ENCODE data around the gene ZNF892.

The ZNF892 gene

DNA sequence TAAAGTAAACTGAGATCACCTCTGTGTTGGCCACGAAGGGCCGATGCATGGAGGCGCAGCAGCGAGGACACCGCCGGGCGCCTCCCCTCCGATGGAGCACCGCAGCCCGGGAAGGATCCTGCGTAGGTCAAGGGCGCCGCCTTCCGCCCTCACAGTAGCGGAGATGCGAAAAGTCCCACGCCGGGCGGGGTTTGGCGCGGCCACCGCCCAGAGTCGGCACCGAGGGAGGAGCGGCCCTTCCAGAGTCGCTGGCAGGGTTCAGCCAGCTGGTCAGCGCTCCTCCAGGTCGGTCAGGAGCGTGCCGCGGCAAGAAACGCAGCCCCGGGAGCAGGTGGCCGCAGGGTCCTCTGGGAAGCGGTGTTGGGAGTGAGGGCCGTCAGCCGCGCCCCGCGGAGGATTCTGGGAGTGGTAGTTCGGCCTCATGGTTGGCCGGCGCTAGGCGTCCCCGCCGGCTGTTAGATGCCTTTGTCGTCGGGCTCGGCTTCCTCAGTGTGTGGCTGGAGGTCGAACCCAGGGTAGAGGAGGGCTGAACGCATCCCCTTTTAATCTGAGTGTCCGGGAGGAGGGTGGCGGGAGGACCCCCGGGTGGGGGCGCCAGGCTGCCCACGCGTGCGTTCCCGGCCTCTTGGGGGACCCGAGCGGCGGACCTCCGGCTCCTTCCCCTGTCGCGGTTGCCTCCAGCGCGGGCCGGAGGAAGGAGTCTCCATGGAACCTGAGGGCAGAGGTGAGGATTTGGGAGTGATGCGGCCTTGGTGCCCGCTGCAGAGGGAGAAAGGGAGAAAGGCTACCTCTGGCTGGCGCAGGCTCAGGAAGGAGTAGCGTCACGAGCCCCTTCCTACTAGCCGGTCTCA lies at the start of gene ZNF892:
Gene ZNF892 (plus strand): TSS at position 411 of the 851 bp plus-strand sequence. CDS start 295 bp downstream, at position 706.
- peak; percentile 88 to 95 for DNase-seq (ENCODE audit: low read depth in 1 of 2, low spot score in 1 of 2)
- in situ Hi-C loops (cut with HindIII; ENCODE audit: low pct_unique_long_range_greater_than_20kb, low sequenced_read_pairs), result no loop called here
- TF ChIP-seq JUND (IDR thresholded peaks at IDR 0.05; ENCODE audit: low read depth), result no peak

DNA sequence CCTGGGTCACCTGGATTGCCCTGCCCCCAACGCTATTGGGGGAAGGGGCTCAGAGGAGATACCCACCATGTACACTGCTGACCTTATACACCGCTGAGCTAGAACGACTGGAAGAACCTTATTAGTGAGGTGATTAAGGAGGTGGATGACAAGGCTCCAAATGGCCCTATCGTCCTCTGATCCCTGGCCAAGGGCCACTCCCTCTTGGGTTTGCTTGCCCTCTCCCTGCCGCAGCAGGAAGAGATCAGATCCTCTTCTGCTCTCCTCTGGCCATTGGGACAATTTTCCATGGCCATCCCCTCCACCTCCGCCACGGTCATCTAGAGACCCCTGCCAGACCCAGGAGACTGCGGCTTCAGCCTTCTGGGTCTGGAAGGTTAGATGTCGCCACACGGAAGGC lies 48.9 kb upstream of the ZNF892 start:
- DNase-seq (ENCODE audit: low read depth in 1 of 2, low spot score in 1 of 2), result no peak
- in situ Hi-C loops (cut with HindIII; ENCODE audit: low pct_unique_long_range_greater_than_20kb, low sequenced_read_pairs), result no loop called here
- no peak for TF ChIP-seq JUND (IDR thresholded peaks at IDR 0.05; ENCODE audit: low read depth)

GRCh38 chr2:95158891-95159619 lies 48.3 kb upstream of the ZNF892 start:
- in situ Hi-C loops (cut with HindIII; ENCODE audit: low pct_unique_long_range_greater_than_20kb, low sequenced_read_pairs), result no loop called here
- peak; percentile 21 to 34 for DNase-seq (ENCODE audit: low read depth in 1 of 2, low spot score in 1 of 2)
- no peak for TF ChIP-seq JUND (IDR thresholded peaks at IDR 0.05; ENCODE audit: low read depth)

GRCh38 chr2:95159690-95160449 lies 47.5 kb upstream of the ZNF892 start, which contains the start of gene ZNF514:
Gene ZNF514 (minus strand): TSS chr2:95159848. CDS start chr2:95153253, 6,595 bp downstream.
- TF ChIP-seq JUND (IDR thresholded peaks at IDR 0.05; ENCODE audit: low read depth), result no peak
- in situ Hi-C loops (cut with HindIII; ENCODE audit: low pct_unique_long_range_greater_than_20kb, low sequenced_read_pairs), result no loop called here
- peak; percentile 47 to 76 for DNase-seq (ENCODE audit: low read depth in 1 of 2, low spot score in 1 of 2)

DNA sequence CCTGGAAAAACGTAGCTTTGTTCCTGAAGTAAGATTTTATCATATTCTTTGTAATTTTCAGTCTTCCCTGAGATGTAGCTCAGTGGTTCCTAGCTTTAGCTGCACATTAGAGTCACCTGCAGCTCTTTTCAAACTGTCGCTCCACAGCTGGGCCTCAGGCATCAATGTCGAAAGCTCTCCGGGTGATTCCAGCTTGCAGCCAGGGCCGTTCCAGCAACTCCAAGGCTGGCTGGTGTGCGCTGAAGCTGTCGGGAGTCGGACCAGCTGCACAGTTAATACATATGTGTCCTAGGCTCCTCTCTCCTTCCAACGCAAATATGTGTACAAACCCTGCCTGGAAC lies 42.3 kb upstream of the ZNF892 start:
- DNase-seq (ENCODE audit: low read depth in 1 of 2, low spot score in 1 of 2), result no peak
- TF ChIP-seq JUND (IDR thresholded peaks at IDR 0.05; ENCODE audit: low read depth), result no peak
- in situ Hi-C loops (cut with HindIII; ENCODE audit: low pct_unique_long_range_greater_than_20kb, low sequenced_read_pairs), result no loop called here

DNA sequence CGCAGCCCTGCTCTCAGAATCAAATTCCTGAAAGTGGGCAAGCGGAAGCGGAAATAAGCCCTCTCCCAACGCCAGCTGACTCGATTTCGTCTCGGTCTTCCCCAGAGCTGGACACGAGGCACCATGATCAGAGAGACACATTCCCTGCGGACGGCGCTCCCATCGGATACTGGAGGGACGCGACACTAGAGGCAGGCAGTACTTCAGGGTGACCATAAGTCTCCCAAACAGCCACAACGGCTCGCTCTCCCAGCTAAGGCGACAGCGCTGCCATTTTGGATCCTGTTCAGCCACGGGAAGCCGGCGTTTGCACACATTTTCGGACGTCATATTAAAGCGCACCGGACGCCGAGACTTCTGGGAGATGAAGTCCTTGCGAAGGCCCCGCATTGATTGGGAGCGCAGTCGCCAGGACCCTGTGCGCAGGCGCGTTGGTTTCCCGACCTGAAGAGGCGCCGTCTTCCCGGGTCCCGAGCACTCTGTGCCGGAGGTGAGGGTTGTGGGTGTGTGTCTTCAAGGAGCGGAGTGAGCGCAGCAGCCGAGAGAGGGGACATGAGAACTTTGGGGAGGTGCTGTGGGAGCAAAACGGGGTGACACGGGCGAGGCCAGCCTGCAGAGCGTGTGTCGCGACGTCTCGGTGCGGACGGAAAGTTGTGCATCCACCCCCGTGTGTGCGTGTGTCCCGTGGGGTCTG lies 41.8 kb upstream of the ZNF892 start, which contains the start of gene ZNF2:
Gene ZNF2 (plus strand): TSS at position 439 of the 694 bp plus-strand sequence. CDS start 10,418 bp downstream, outside the sequence.
- in situ Hi-C loops (cut with HindIII; ENCODE audit: low pct_unique_long_range_greater_than_20kb, low sequenced_read_pairs), result no loop called here
- TF ChIP-seq JUND (IDR thresholded peaks at IDR 0.05; ENCODE audit: low read depth), result no peak
- peak; percentile 94 to 97 for DNase-seq (ENCODE audit: low read depth in 1 of 2, low spot score in 1 of 2)

DNA sequence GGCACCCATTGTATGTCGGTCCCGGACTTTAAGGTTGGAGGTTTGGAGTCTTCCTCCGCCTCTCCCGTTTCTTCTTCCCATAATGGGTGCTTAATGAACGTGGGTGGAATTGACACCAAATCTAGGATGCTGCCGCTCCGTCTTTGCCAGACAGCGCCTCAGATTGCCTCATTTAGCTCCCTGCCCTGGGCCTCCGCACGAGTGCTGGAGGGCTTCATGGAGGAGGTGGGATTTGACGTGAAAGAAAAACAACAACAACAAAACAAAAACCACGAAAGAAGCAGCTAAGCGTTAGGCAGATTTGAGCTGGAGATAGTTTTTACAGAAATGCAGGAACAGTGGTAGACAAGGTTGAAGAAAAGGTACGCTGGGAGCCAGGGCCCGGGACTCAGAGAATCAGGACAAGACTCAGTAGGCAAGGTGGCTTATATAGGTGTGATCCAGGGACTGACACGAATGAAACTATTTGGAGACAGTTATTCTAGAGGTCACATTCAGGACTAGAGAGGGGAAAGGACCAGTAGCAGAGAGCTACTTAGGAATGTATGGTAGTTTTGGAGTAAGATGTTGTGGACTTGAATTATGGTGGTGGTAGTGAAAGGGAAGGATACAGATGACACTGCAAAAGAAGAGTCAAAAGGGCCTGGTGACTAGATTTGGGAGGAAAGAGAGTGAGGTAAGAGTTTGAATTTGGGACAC lies 41.1 kb upstream of the ZNF892 start:
- in situ Hi-C loops (cut with HindIII; ENCODE audit: low pct_unique_long_range_greater_than_20kb, low sequenced_read_pairs), result no loop called here
- TF ChIP-seq JUND (IDR thresholded peaks at IDR 0.05; ENCODE audit: low read depth), result no peak
- no peak for DNase-seq (ENCODE audit: low read depth in 1 of 2, low spot score in 1 of 2)

DNA sequence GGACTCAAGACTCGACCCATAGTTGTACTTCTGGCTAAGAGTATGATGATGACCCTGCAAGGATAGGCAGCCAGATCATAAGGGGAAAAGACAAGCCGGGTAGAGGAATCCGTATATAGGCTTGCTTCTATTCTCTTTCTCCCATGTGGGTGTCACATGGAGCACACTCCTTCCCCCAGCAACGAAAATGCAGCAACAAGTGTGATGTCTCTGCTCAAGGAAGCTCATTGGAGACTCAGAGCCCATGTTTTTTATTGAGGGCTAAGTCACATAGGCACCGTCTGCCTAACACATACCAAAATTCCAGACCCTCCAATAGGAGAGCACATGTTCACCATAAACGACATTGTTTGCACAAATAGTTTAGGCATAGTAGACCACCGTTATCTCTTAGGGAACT lies 35.4 kb upstream of the ZNF892 start:
- DNase-seq (ENCODE audit: low read depth in 1 of 2, low spot score in 1 of 2), result no peak
- in situ Hi-C loops (cut with HindIII; ENCODE audit: low pct_unique_long_range_greater_than_20kb, low sequenced_read_pairs), result no loop called here
- no peak for TF ChIP-seq JUND (IDR thresholded peaks at IDR 0.05; ENCODE audit: low read depth)

DNA sequence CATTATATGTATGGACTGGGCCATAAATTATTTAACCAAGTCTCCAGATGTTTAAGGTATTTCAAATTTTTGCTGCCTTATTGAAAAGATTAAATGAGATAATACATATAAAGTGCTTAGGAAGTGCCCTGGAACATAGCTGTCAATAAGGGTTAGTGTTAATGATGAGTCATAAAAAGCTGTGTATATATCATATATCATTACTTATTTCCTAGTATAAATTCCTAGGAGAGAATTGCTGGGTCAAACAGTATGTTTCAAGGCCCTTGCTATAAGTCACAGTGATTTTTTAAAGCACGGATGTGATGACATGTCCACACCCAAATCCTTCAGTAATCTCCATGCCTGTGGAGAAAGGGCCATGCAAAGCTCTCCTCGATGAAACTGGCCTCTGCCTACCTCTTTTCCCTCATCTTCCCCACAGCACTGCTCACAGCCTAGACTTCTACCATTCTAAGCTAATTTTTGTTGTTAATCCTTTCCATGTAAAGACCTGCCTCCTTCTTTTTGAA lies 33.2 kb upstream of the ZNF892 start:
- DNase-seq (ENCODE audit: low read depth in 1 of 2, low spot score in 1 of 2), result no peak
- TF ChIP-seq JUND (IDR thresholded peaks at IDR 0.05; ENCODE audit: low read depth), result no peak
- in situ Hi-C loops (cut with HindIII; ENCODE audit: low pct_unique_long_range_greater_than_20kb, low sequenced_read_pairs), result no loop called here

DNA sequence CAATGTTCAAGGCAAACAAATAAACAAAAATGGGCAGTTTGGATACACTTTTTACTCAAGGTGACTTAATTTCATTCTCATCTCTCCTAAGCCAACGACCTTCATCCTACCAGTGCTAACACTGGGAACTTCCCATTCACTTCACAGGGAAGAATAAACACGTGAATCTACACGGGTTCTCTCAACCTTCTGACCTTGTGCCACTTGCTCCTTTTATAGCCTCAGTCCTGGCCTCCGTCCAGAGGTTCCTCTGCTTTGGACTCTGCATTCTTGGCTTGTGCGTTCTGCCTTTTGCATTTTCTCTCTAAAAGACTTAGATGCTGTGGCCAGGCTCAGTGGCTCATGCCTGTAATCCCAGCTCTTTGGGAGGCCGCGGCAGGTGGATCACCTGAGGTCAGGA lies 27.9 kb upstream of the ZNF892 start:
- in situ Hi-C loops (cut with HindIII; ENCODE audit: low pct_unique_long_range_greater_than_20kb, low sequenced_read_pairs), result no loop called here
- DNase-seq (ENCODE audit: low read depth in 1 of 2, low spot score in 1 of 2), result no peak
- TF ChIP-seq JUND (IDR thresholded peaks at IDR 0.05; ENCODE audit: low read depth), result no peak

DNA sequence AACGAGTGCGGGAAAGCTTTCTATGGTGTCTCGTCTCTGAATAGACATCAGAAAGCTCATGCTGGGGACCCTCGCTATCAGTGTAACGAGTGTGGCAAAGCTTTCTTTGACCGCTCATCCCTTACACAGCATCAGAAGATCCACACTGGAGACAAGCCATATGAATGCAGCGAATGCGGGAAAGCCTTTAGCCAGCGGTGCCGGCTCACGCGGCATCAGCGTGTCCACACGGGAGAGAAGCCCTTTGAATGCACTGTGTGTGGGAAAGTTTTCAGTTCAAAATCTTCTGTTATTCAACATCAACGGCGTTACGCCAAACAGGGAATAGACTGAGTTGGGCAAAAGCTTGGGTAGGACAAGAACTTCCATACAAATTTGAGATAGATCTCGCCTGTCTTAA lies 25.5 kb upstream of the ZNF892 start:
- no peak for TF ChIP-seq JUND (IDR thresholded peaks at IDR 0.05; ENCODE audit: low read depth)
- DNase-seq (ENCODE audit: low read depth in 1 of 2, low spot score in 1 of 2), result no peak
- in situ Hi-C loops (cut with HindIII; ENCODE audit: low pct_unique_long_range_greater_than_20kb, low sequenced_read_pairs), result no loop called here

Measured in T47D (cell line).